ENCODE measurements around the gene TLE5. TPM values are rescaled to one million over a fixed set of nuclear protein-coding genes. Genes with fewer than 3 reads are reported as not detected.

The TLE5 gene
- total RNA-seq, 2 donors from 2014 or later = 166 to 254 TPM

- Histone ChIP-seq H3K4me3 (no peak overlapping the region), H3K9me3 (no peaks in the 10 kb centered on the region), H3K27me3 (no peaks in the 10 kb centered on the region), H3K27ac (no peak overlapping the region), H3K4me1 (peaks cover 14% of the 10 kb centered on the region), H3K36me3 (replicated peaks in 1 of 2; ENCODE audit: insufficient read depth in 1 of 2, low read depth in 2 of 2) (no peaks in the 10 kb centered on the region)
- no peak for ATAC-seq
- WGBS, 2 donors = 90 to 94% methylated on average over 5 to 6 of the region's 6 CpGs
- TF ChIP-seq CTCF (IDR thresholded peaks at IDR 0.05) = no peak
- TF ChIP-seq POLR2A (IDR thresholded peaks at IDR 0.05) = no peak
- no peak for DNase-seq
- intact Hi-C loops (cut with DNase I) = no loop called here
Measured at GRCh38 chr19:3008994-3009393, 53.3 kb downstream of the TLE5 start.

- DNase-seq (no peak), ATAC-seq (no peak)
- WGBS, 2 donors = 86 to 94% methylated on average over 9 of the region's 9 CpGs
- no peak for TF ChIP-seq POLR2A (IDR thresholded peaks at IDR 0.05)
- no peak for TF ChIP-seq CTCF (IDR thresholded peaks at IDR 0.05)
- intact Hi-C loops (cut with DNase I) = no loop called here
- H3K4me1 ChIP-seq = peaks cover 3% of the 10 kb centered on the region
- H3K27ac ChIP-seq = no peak overlapping the region
- no peak overlapping the region for H3K4me3 ChIP-seq
- no peaks in the 10 kb centered on the region for H3K36me3 ChIP-seq (replicated peaks in 1 of 2; ENCODE audit: insufficient read depth in 1 of 2, low read depth in 2 of 2)
- no peaks in the 10 kb centered on the region for H3K9me3 ChIP-seq
- no peaks in the 10 kb centered on the region for H3K27me3 ChIP-seq
Measured at GRCh38 chr19:3007975-3008374, 54.3 kb downstream of the TLE5 start.

- DNase-seq = peak in 1 of 4 donors; percentile 37
- Histone ChIP-seq H3K27me3 (no peaks in the 10 kb centered on the region), H3K4me3 (no peak overlapping the region), H3K4me1 (no peaks in the 10 kb centered on the region), H3K9me3 (no peaks in the 10 kb centered on the region), H3K36me3 (replicated peaks in 1 of 2; ENCODE audit: insufficient read depth in 1 of 2, low read depth in 2 of 2) (no peaks in the 10 kb centered on the region), H3K27ac (no peak overlapping the region)
- TF ChIP-seq CTCF (IDR thresholded peaks at IDR 0.05) (no peak), POLR2A (IDR thresholded peaks at IDR 0.05) (no peak)
- ATAC-seq = peak; percentile 35
- 76 to 82% methylated on average over 19 to 20 of the region's 37 CpGs for WGBS, 2 donors
- intact Hi-C loops (cut with DNase I) = no loop called here
Measured at GRCh38 chr19:3006075-3006767, 56.1 kb downstream of the TLE5 start.

- no peaks in the 10 kb centered on the region for H3K27me3 ChIP-seq
- H3K9me3 ChIP-seq = no peaks in the 10 kb centered on the region
- TF ChIP-seq POLR2A (IDR thresholded peaks at IDR 0.05) (no peak), CTCF (IDR thresholded peaks at IDR 0.05) (no peak)
- H3K4me3 ChIP-seq = no peak overlapping the region
- intact Hi-C loops (cut with DNase I) = no loop called here
- H3K4me1 ChIP-seq = no peaks in the 10 kb centered on the region
- 87 to 90% methylated on average over 4 to 16 of the region's 18 CpGs for WGBS, 2 donors
- DNase-seq = no peak
- no peaks in the 10 kb centered on the region for H3K36me3 ChIP-seq (replicated peaks in 1 of 2; ENCODE audit: insufficient read depth in 1 of 2, low read depth in 2 of 2)
- H3K27ac ChIP-seq = no peak overlapping the region
- ATAC-seq = no peak
Measured at GRCh38 chr19:3005345-3005744, 57.0 kb downstream of the TLE5 start.

GRCh38 chr19:3004522-3004921 is 57.8 kb downstream of the TLE5 start:
- TF ChIP-seq POLR2A (IDR thresholded peaks at IDR 0.05) (no peak), CTCF (IDR thresholded peaks at IDR 0.05) (no peak)
- no peaks in the 10 kb centered on the region for H3K9me3 ChIP-seq
- no peaks in the 10 kb centered on the region for H3K36me3 ChIP-seq (replicated peaks in 1 of 2; ENCODE audit: insufficient read depth in 1 of 2, low read depth in 2 of 2)
- intact Hi-C loops (cut with DNase I) = no loop called here
- H3K27ac ChIP-seq = no peak overlapping the region
- 93 to 94% methylated on average over 4 of the region's 4 CpGs for WGBS, 2 donors
- ATAC-seq (no peak), DNase-seq (no peak)
- H3K4me3 ChIP-seq = no peak overlapping the region
- no peaks in the 10 kb centered on the region for H3K27me3 ChIP-seq
- H3K4me1 ChIP-seq = no peaks in the 10 kb centered on the region
